ENCODE measurements around the gene CA11. TPM values are rescaled to one million over a fixed set of nuclear protein-coding genes. Genes with fewer than 3 reads are reported as not detected.
"Not testable (repeated sequence)": the region's sequence is repeated elsewhere in the genome, so short reads cannot be mapped to it uniquely, and the experiment has no call there.

CA11 gene
- total and polyA plus RNA-seq, 2 of the 8 experiments (the other 6 are each of a cell fraction or from before 2014, with no cell fraction given) = 51.7 to 71.4 TPM

- WGBS, 2 experiments (ENCODE audit: extremely low coverage in 1 of 2, insufficient coverage in 1 of 2, insufficient read length in 1 of 2, insufficient replicate concordance in 2 of 2, low coverage in 1 of 2, low lambda C conversion rate in 2 of 2, missing lambda C conversion rate in 1 of 2) = 96% methylated on average over 12 of the region's 19 CpGs; no CpG with 5 or more reads in 1 of the 2 experiments
- H3K9ac ChIP-seq (replicated peaks in 1 of 4; ENCODE audit: extremely low read depth in 1 of 4, low read depth in 3 of 4, low read length in 3 of 4); H3K79me2 ChIP-seq (ENCODE audit: control insufficient read depth in 1 of 2, insufficient read depth in 2 of 2, low read length in 2 of 2); H3K79me1 ChIP-seq (ENCODE audit: low read depth, low read length); H4K91ac ChIP-seq (replicated peaks; ENCODE audit: insufficient read length, low read length); H3K4me3 ChIP-seq (ENCODE audit: extremely low read depth in 1 of 4, insufficient read depth in 2 of 4, low read depth in 3 of 4, low read length in 4 of 4); H2AFZ ChIP-seq (ENCODE audit: low read length); H4K20me1 ChIP-seq (replicated peaks in 1 of 2; ENCODE audit: control insufficient read depth in 1 of 2, insufficient read depth in 2 of 2, low read length in 2 of 2); CTCF ChIA-PET (ENCODE audit: partially characterized antibody); H4K8ac ChIP-seq (ENCODE audit: extremely low read depth, insufficient read depth, low read length); H2BK20ac ChIP-seq (ENCODE audit: low read length); H2BK120ac ChIP-seq (replicated peaks; ENCODE audit: low read depth, low read length); H3K27me3 ChIP-seq (replicated peaks in 1 of 4; ENCODE audit: control insufficient read depth in 3 of 4, extremely low read depth in 1 of 4, insufficient read depth in 3 of 4, low read length in 3 of 4); H3K4me1 ChIP-seq (replicated peaks in 1 of 4; ENCODE audit: control insufficient read depth in 3 of 4, insufficient read depth in 4 of 4, low read length in 3 of 4); H3K23me2 ChIP-seq (ENCODE audit: low read depth, low read length); H4K5ac ChIP-seq (ENCODE audit: insufficient read length, low read depth, low read length); H2BK5ac ChIP-seq (ENCODE audit: low read depth, low read length); H3K14ac ChIP-seq (ENCODE audit: insufficient read length); DNase-seq (ENCODE audit: low read depth in 1 of 2, low spot score in 2 of 2); H3K23ac ChIP-seq (ENCODE audit: insufficient read length); FAIRE-seq; H3K56ac ChIP-seq (replicated peaks; ENCODE audit: insufficient read length, low read depth, low read length); H3K27ac ChIP-seq (ENCODE audit: low read depth, low read length); H3K4ac ChIP-seq (replicated peaks; ENCODE audit: insufficient read length, low read depth, low read length); H2BK12ac ChIP-seq (ENCODE audit: low read depth, low read length); H3K9me3 ChIP-seq (ENCODE audit: insufficient read depth in 2 of 2, low read depth in 1 of 2, low read length in 1 of 2); H3K18ac ChIP-seq (ENCODE audit: extremely low read depth, low read length); H2AK5ac ChIP-seq (ENCODE audit: low read depth, low read length); H3K36me3 ChIP-seq (ENCODE audit: control insufficient read depth in 2 of 4, insufficient read depth in 4 of 4, low read length in 3 of 4); H3K4me2 ChIP-seq (ENCODE audit: insufficient read depth in 1 of 2, low read depth in 2 of 2, low read length in 2 of 2); H2BK15ac ChIP-seq (ENCODE audit: low read length): not testable (repeated sequence)
- POLR2A ChIA-PET (ENCODE audit: partially characterized antibody) = interaction anchor here (3.9 kb wide), 1 partner anchor 16 kb away, joined by 18 read pairs; the partner anchor contains the start of gene FUT2
Observed at GRCh38 chr19:48680006-48680405, 34.0 kb upstream of the CA11 start.

Measured in H1 (cell line).